Uterus (tissue), 4 donors: ENCODE results near the gene TCP11L1. TPM values are rescaled to one million over a fixed set of nuclear protein-coding genes. Genes with fewer than 3 reads are reported as not detected.

ENCODE experiments used
- DNase-seq, 2 donors: peaks; one replicate each; pipeline ENCODE4 v3.0.0-alpha.2; 2019 to 2020
- H3K27ac ChIP-seq, 2 donors: fragments of 200-600 bp; sonication (generic); 1 replicate in 1 of 2; 2 replicates in 1 of 2; pipeline ENCODE4 v1.5.1; 2016 to 2018
- H3K27me3 ChIP-seq, 2 donors: fragments of 200-600 bp; sonication (generic); one replicate each; pipeline ENCODE4 v1.5.1; 2018 to 2019; ENCODE audit warnings: control low read depth in 1 of 2
- H3K36me3 ChIP-seq, 2 donors: fragments of 200-600 bp; sonication (generic); one replicate each; pipeline ENCODE4 v1.5.1; 2019; ENCODE audit warnings: control low read depth in 1 of 2
- H3K4me1 ChIP-seq, 2 donors: fragments of 200-600 bp; sonication (generic); one replicate each; pipeline ENCODE4 v1.5.1; 2018 to 2019; ENCODE audit warnings: control low read depth in 1 of 2
- H3K4me3 ChIP-seq, 2 donors: fragments of 200-600 bp; sonication (generic); 1 replicate in 1 of 2; 2 replicates in 1 of 2; pipeline ENCODE4 v1.5.1; 2018 to 2019; ENCODE audit warnings: mild to moderate bottlenecking in 1 of 2
- H3K9me3 ChIP-seq, 2 donors: fragments of 200-600 bp; sonication (generic); one replicate each; pipeline ENCODE4 v1.5.1; 2019; ENCODE audit warnings: control low read depth in 1 of 2
- POLR2A ChIP-seq, 2 donors: fragments of 450-650 bp; IDR thresholded peaks; one replicate each; pipeline ENCODE4 v1.6.1; 2016; ENCODE audit warnings: antibody characterized with exemption in 2 of 2, mild to moderate bottlenecking in 1 of 2, moderate library complexity in 1 of 2
- intact Hi-C: fragments of 100-400 bp; cut with DNase I; formaldehyde crosslinking; loops from one replicate; pipeline ENCODE4 v1.15.1; 2023; ENCODE audit warnings: low total_unique reads
- total RNA-seq, 4 donors: library from RNA; depleted of rRNA in 3 of 4; stranded (reverse); fragments of >200 nt in 3 of 4; gene quantifications; one replicate each; pipeline versions ENCODE4 v1.1.0 to v1.2.4, GENCODE V29; 2014 to 2023
- TF ChIP-seq, protein P1 (sequence below), 4 experiments: fragments of 200-600 bp in 2 of 4; fragments of 450-650 bp in 2 of 4; sonication (generic) in 2 of 4; IDR thresholded peaks; one replicate each; pipeline ENCODE4 v1.5.1; 2016 to 2019; ENCODE audit warnings: antibody characterized with exemption in 4 of 4, mild to moderate bottlenecking in 2 of 4, moderate library complexity in 1 of 4
- donor health status: DM: yes; HTN: yes; CAD: no.

Gene TCP11L1
- total RNA-seq, 4 donors from 2014 or later = 4.6 to 26.8 (median 23.3) TPM

DNA sequence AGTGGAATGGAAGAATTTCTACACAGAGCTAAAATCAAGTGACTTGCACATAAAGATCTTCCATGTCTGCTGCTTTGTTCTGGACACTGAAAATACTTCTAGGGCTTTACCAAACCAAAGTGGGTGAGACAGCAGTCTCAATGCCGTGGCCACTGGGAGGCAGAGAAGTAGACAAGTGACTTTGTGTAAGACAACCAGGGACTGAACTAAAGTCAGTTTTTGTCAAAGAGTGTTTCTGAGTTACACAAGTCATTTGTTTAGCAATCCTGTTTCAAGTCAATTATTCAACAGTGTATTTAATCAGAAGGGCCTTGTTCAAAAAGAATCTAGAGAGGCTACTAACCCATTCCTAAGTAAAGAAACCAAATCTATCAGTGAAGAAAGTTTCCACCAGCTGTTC, 46.6 kb downstream of the TCP11L1 start:
- no peaks in the 10 kb centered on the region for H3K4me1 ChIP-seq
- H3K4me3 ChIP-seq = no peak overlapping the region
- H3K9me3 ChIP-seq = no peaks in the 10 kb centered on the region
- H3K27ac ChIP-seq = no peak overlapping the region
- DNase-seq = no peak
- intact Hi-C loops = no loop called here
- H3K36me3 ChIP-seq = no peaks in the 10 kb centered on the region
- H3K27me3 ChIP-seq = no peaks in the 10 kb centered on the region
- TF ChIP-seq, protein P1, sequence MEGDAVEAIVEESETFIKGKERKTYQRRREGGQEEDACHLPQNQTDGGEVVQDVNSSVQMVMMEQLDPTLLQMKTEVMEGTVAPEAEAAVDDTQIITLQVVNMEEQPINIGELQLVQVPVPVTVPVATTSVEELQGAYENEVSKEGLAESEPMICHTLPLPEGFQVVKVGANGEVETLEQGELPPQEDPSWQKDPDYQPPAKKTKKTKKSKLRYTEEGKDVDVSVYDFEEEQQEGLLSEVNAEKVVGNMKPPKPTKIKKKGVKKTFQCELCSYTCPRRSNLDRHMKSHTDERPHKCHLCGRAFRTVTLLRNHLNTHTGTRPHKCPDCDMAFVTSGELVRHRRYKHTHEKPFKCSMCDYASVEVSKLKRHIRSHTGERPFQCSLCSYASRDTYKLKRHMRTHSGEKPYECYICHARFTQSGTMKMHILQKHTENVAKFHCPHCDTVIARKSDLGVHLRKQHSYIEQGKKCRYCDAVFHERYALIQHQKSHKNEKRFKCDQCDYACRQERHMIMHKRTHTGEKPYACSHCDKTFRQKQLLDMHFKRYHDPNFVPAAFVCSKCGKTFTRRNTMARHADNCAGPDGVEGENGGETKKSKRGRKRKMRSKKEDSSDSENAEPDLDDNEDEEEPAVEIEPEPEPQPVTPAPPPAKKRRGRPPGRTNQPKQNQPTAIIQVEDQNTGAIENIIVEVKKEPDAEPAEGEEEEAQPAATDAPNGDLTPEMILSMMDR (IDR thresholded peaks at IDR 0.05) = no peak
- TF ChIP-seq POLR2A (IDR thresholded peaks at IDR 0.05) = no peak

DNA sequence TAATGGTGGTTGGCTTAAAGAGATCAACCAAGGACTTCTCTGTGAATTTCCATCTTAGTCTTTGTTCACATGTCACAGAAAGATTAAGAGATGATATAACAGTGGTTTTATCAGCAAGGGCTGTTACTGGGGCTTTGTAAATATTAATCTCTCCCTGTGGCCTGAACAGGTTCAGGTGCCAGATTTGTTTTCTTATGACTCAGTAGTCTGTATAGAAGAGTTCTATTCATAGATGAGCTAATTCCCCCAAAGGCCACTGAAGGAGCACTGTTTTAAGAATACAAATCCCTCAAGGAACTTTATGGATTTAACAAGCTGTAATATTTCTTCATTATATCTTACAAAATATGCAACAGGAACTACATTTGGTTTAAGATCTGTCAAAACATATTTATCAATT, 50.4 kb downstream of the TCP11L1 start:
- intact Hi-C loops = no loop called here
- no peak for TF ChIP-seq POLR2A (IDR thresholded peaks at IDR 0.05)
- TF ChIP-seq, protein P1 (IDR thresholded peaks at IDR 0.05) = no peak
- H3K27ac ChIP-seq = no peak overlapping the region
- H3K36me3 ChIP-seq = no peaks in the 10 kb centered on the region
- H3K4me3 ChIP-seq = no peak overlapping the region
- H3K4me1 ChIP-seq = no peaks in the 10 kb centered on the region
- no peaks in the 10 kb centered on the region for H3K9me3 ChIP-seq
- DNase-seq = no peak
- H3K27me3 ChIP-seq = no peaks in the 10 kb centered on the region

DNA sequence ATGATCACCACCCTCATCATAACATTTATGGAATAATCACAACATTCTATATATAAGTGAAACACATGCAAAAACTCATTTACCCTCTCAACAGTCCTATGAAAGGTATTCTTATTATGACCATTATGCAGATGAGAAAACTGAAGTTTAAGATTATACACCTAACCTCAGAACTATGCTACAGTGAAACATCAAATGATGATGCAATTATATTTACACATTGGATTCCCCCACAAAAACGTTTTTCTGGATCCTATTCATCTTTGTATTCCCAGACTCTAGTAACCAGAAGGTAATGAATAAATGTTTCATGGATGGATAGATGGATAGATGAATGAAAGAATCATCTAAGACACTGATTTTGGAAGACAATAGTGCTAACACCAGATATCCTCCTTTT, 54.8 kb downstream of the TCP11L1 start:
- TF ChIP-seq POLR2A (IDR thresholded peaks at IDR 0.05) = no peak
- TF ChIP-seq, protein P1 (IDR thresholded peaks at IDR 0.05) = no peak
- Histone ChIP-seq H3K4me3 (no peak overlapping the region), H3K9me3 (no peaks in the 10 kb centered on the region), H3K27ac (no peak overlapping the region), H3K4me1 (no peaks in the 10 kb centered on the region), H3K36me3 (no peaks in the 10 kb centered on the region), H3K27me3 (no peaks in the 10 kb centered on the region)
- no peak for DNase-seq
- intact Hi-C loops = no loop called here

DNA sequence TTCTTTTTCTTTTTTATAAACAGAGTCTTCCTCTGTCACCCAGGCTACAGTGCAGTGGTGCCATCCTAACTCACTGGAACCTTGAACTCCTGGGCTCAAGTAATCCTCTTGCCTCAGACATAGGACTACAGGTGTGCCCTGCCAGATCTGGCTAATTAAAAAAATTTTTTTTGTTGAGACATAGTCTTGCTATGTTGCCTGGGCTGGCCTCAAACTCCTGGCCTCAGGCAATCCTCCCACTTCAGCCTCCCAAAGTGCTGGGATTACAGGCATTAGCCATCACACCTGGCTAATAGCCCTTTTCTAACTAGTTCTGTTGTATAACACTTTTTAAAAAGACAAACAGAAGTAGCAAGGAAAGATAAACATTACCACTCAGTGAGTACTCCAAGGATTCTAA, 64.5 kb downstream of the TCP11L1 start:
- no peaks in the 10 kb centered on the region for H3K4me1 ChIP-seq
- DNase-seq = no peak
- H3K27me3 ChIP-seq = no peaks in the 10 kb centered on the region
- TF ChIP-seq POLR2A (IDR thresholded peaks at IDR 0.05) = no peak
- TF ChIP-seq, protein P1 (IDR thresholded peaks at IDR 0.05) = no peak
- no peak overlapping the region for H3K27ac ChIP-seq
- intact Hi-C loops = no loop called here
- no peaks in the 10 kb centered on the region for H3K9me3 ChIP-seq
- no peak overlapping the region for H3K4me3 ChIP-seq
- no peaks in the 10 kb centered on the region for H3K36me3 ChIP-seq

DNA sequence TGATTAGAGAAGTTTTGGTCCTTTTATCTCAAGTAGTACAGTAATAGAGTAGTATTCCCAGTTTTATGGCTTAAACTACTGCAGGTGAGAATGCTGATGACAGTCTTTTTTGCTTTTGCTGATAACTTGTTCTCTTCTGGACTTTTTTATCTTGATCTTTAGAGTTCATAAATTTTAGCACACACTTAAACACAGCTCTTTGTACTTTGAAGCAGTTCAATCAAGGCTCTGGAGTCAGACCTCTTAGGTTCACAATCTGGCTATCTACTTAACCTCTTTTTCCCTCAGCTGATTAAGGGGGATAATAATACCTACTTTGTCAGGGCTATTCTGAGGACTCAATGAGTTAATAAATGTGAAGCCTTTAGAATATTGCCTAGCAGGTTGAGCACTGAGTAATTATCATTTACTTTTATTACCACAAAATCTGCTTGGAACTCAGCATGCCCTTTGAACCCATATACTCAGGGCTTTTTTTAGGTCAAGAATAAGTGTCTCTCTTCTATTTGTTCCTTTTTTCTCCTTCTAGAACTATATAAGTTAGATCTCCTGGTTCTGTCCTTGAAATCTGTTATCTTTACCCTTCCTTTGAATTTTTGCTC, 70.0 kb downstream of the TCP11L1 start:
- no peaks in the 10 kb centered on the region for H3K36me3 ChIP-seq
- no peaks in the 10 kb centered on the region for H3K27me3 ChIP-seq
- DNase-seq = no peak
- H3K4me1 ChIP-seq = no peaks in the 10 kb centered on the region
- TF ChIP-seq, protein P1 (IDR thresholded peaks at IDR 0.05) = no peak
- no peak for TF ChIP-seq POLR2A (IDR thresholded peaks at IDR 0.05)
- H3K4me3 ChIP-seq = no peak overlapping the region
- no peaks in the 10 kb centered on the region for H3K9me3 ChIP-seq
- H3K27ac ChIP-seq = no peak overlapping the region
- intact Hi-C loops = no loop called here
